Measurements from ENCODE around the gene APBA2. TPM values are rescaled to one million over a fixed set of nuclear protein-coding genes. Genes with fewer than 3 reads are reported as not detected.

The APBA2 gene
- total RNA-seq, 1 experiment from 2014 or later = not detected

DNA sequence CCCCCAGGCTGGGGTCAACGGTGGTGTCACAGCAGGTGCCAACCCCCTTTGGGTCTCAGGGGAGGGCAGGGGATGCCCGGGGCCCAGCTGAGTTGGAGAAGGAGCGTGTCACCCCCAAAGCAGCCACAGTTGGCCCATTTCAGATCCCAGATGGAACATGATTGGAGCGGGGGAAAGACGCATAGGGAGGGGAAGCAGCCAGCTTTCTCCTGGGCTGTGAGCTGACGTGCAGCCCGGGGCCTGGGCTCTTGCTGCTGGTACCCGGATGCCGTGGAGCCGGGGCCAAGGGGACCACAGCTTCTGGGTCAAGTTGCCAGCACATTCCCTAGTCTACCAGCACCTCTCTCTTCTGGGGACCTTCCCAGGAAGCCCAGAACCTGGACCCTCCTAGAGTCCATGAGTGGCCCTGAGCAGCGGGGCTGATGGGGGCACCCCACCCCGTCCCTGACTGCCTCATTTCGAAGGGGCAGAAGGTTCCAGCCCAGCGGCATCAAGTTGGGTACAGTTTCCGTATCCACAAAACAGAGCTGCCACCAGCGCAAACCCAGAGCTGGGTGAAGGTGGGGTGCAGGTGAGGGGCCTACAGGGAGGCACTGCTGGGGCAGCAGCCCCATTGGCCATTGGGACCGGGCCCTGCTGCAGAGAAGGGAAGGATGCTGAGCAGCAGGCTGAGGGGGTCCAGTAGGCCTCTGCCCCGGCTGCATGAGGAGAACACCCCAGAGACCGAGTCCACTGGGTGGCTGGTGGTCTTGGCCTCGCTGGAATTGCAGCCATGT lies 235.0 kb downstream of the APBA2 start:
- no peaks in the 10 kb centered on the region for H3K9me3 Mint-ChIP-seq (ENCODE audit: unreplicated experiment)
- no peak overlapping the region for H3K4me3 ChIP-seq (ENCODE audit: low read depth, low read length)
- no peaks in the 10 kb centered on the region for H3K4me1 ChIP-seq
- BruUV-seq (replicated peaks) = no TSS peak
- H3K36me3 ChIP-seq (ENCODE audit: control insufficient read depth, insufficient read depth, low read length) = no peaks in the 10 kb centered on the region
- no peak overlapping the region for H3K4me3 Mint-ChIP-seq (ENCODE audit: unreplicated experiment)
- no peaks in the 10 kb centered on the region for H3K4me1 Mint-ChIP-seq (ENCODE audit: low read depth, unreplicated experiment)
- H3K27me3 Mint-ChIP-seq (ENCODE audit: insufficient read depth, unreplicated experiment) = no peaks in the 10 kb centered on the region
- intact Hi-C loops (cut with micrococcal nuclease; ENCODE audit: unreplicated experiment) = no loop called here
- no peaks in the 10 kb centered on the region for H3K9me3 ChIP-seq
- H3K27ac Mint-ChIP-seq (ENCODE audit: unreplicated experiment) = no peak overlapping the region
- H3K36me3 Mint-ChIP-seq (ENCODE audit: insufficient read depth, unreplicated experiment) = no peaks in the 10 kb centered on the region
- H3K27me3 ChIP-seq (replicated peaks; ENCODE audit: control insufficient read depth, insufficient read depth, low read length) = no peaks in the 10 kb centered on the region
- POLR2A ChIA-PET = no interaction called here
- TF ChIP-seq, protein P1, sequence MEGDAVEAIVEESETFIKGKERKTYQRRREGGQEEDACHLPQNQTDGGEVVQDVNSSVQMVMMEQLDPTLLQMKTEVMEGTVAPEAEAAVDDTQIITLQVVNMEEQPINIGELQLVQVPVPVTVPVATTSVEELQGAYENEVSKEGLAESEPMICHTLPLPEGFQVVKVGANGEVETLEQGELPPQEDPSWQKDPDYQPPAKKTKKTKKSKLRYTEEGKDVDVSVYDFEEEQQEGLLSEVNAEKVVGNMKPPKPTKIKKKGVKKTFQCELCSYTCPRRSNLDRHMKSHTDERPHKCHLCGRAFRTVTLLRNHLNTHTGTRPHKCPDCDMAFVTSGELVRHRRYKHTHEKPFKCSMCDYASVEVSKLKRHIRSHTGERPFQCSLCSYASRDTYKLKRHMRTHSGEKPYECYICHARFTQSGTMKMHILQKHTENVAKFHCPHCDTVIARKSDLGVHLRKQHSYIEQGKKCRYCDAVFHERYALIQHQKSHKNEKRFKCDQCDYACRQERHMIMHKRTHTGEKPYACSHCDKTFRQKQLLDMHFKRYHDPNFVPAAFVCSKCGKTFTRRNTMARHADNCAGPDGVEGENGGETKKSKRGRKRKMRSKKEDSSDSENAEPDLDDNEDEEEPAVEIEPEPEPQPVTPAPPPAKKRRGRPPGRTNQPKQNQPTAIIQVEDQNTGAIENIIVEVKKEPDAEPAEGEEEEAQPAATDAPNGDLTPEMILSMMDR (IDR thresholded peaks at IDR 0.05; ENCODE audit: insufficient read depth in 1 of 2, low read depth in 1 of 2, low read length in 1 of 2, severe bottlenecking in 1 of 2, unreplicated experiment in 1 of 2) = no peak
- DNase-seq = no peak
- CTCF ChIA-PET = no interaction called here

- no TSS peak for BruUV-seq (replicated peaks)
- H3K27ac Mint-ChIP-seq (ENCODE audit: unreplicated experiment) = no peak overlapping the region
- intact Hi-C loops (cut with micrococcal nuclease; ENCODE audit: unreplicated experiment) = no loop called here
- no peak overlapping the region for H3K4me3 Mint-ChIP-seq (ENCODE audit: unreplicated experiment)
- TF ChIP-seq, protein P1 (IDR thresholded peaks at IDR 0.05; ENCODE audit: insufficient read depth in 1 of 2, low read depth in 1 of 2, low read length in 1 of 2, severe bottlenecking in 1 of 2, unreplicated experiment in 1 of 2) = no peak
- Histone ChIP-seq H3K4me1 (no peaks in the 10 kb centered on the region), H3K4me3 (ENCODE audit: low read depth, low read length) (no peak overlapping the region), H3K27me3 (replicated peaks; ENCODE audit: control insufficient read depth, insufficient read depth, low read length) (no peaks in the 10 kb centered on the region), H3K9me3 (no peaks in the 10 kb centered on the region), H3K36me3 (ENCODE audit: control insufficient read depth, insufficient read depth, low read length) (no peaks in the 10 kb centered on the region)
- no peaks in the 10 kb centered on the region for H3K27me3 Mint-ChIP-seq (ENCODE audit: insufficient read depth, unreplicated experiment)
- DNase-seq = no peak
- ChIA-PET CTCF (no interaction called here), POLR2A (no interaction called here)
- no peaks in the 10 kb centered on the region for H3K4me1 Mint-ChIP-seq (ENCODE audit: low read depth, unreplicated experiment)
- H3K9me3 Mint-ChIP-seq (ENCODE audit: unreplicated experiment) = no peaks in the 10 kb centered on the region
- H3K36me3 Mint-ChIP-seq (ENCODE audit: insufficient read depth, unreplicated experiment) = no peaks in the 10 kb centered on the region
Measured at GRCh38 chr15:29121369-29121656, 235.5 kb downstream of the APBA2 start.

DNA sequence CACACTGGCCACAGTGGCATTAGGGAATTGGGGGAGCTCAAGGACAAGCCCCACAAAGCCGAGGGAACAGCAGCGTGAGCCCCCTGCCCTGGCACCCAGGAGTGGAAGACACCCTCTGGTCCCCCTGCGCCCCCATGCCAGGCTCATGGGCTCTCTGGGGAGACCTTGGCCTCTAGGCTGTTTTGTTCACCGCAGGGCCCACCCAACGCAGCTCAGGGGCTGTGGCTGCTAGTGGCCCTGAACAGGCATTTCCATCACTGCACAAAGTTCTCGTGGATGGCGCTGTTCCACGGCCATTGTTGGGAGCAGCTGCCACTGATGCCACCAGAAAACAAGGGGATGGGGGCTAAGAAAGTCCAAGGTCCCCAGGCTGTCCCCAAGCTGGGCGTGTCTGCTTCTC lies 236.1 kb downstream of the APBA2 start:
- Histone ChIP-seq H3K4me1 (no peaks in the 10 kb centered on the region), H3K36me3 (ENCODE audit: control insufficient read depth, insufficient read depth, low read length) (no peaks in the 10 kb centered on the region), H3K27me3 (replicated peaks; ENCODE audit: control insufficient read depth, insufficient read depth, low read length) (no peaks in the 10 kb centered on the region), H3K4me3 (ENCODE audit: low read depth, low read length) (no peak overlapping the region), H3K9me3 (no peaks in the 10 kb centered on the region)
- intact Hi-C loops (cut with micrococcal nuclease; ENCODE audit: unreplicated experiment) = no loop called here
- ChIA-PET POLR2A (no interaction called here), CTCF (no interaction called here)
- H3K27ac Mint-ChIP-seq (ENCODE audit: unreplicated experiment) = no peak overlapping the region
- H3K4me3 Mint-ChIP-seq (ENCODE audit: unreplicated experiment) = no peak overlapping the region
- H3K9me3 Mint-ChIP-seq (ENCODE audit: unreplicated experiment) = no peaks in the 10 kb centered on the region
- no peaks in the 10 kb centered on the region for H3K4me1 Mint-ChIP-seq (ENCODE audit: low read depth, unreplicated experiment)
- DNase-seq = no peak
- no peaks in the 10 kb centered on the region for H3K27me3 Mint-ChIP-seq (ENCODE audit: insufficient read depth, unreplicated experiment)
- no peaks in the 10 kb centered on the region for H3K36me3 Mint-ChIP-seq (ENCODE audit: insufficient read depth, unreplicated experiment)
- BruUV-seq (replicated peaks) = no TSS peak
- TF ChIP-seq, protein P1 (IDR thresholded peaks at IDR 0.05; ENCODE audit: insufficient read depth in 1 of 2, low read depth in 1 of 2, low read length in 1 of 2, severe bottlenecking in 1 of 2, unreplicated experiment in 1 of 2) = no peak
